Caco-2 (cell line): ENCODE data around the gene MRPS18A. TPM values are rescaled to one million over a fixed set of nuclear protein-coding genes. Genes with fewer than 3 reads are reported as not detected.

Experiments
- BruUV-seq: library from RNA; stranded (reverse); fragments of 400-500 nt; replicated peaks from 2 replicates; lab custom pipeline; 2021; lab: Mats Ljungman, UMichigan
- CTCF ChIA-PET: fragments of 300-600 bp; sonication (Branson Sonifier 250); formaldehyde crosslinking; loops from one replicate; lab custom pipeline; 2022; ENCODE audit warnings: antibody characterized with exemption; lab: Charles Lee
- POLR2A ChIA-PET: fragments of 300-600 bp; sonication (Branson Sonifier 250); formaldehyde crosslinking; loops from one replicate; lab custom pipeline; 2022; ENCODE audit warnings: antibody characterized with exemption; lab: Charles Lee
- DNase-seq, 2 experiments: peaks; one replicate each; pipeline versions ENCODE4 v3.0.0 to v3.0.0-alpha.2; 2020 to 2022
- H3K27me3 ChIP-seq: replicated peaks from 2 replicates; pipeline ENCODE4 v1.6.0; 2011; ENCODE audit warnings: low read length; ENCODE audit not compliant: control insufficient read depth, insufficient read depth
- H3K36me3 ChIP-seq: 2 replicates; pipeline ENCODE4 v1.5.1; 2011; ENCODE audit warnings: low read length; ENCODE audit not compliant: control insufficient read depth, insufficient read depth
- H3K4me1 ChIP-seq: fragments of 250-450 bp; sonication (Bioruptor Pico); 2 replicates; pipeline ENCODE4 v1.5.1; 2020; ENCODE audit warnings: mild to moderate bottlenecking
- H3K4me3 ChIP-seq: 2 replicates; pipeline ENCODE4 v1.5.1; 2011; ENCODE audit warnings: low read depth, mild to moderate bottlenecking, control low read depth, low read length
- H3K9me3 ChIP-seq: fragments of 250-450 bp; sonication (Bioruptor Pico); 2 replicates; pipeline ENCODE4 v1.5.1; 2020; ENCODE audit warnings: mild to moderate bottlenecking, moderate library complexity
- H3K27ac Mint-ChIP-seq: one replicate; pipeline ENCODE4 v1.8.0; 2022; ENCODE audit warnings: mixed read lengths; ENCODE audit not compliant: unreplicated experiment
- H3K27me3 Mint-ChIP-seq: one replicate; pipeline ENCODE4 v1.8.0; 2022; ENCODE audit warnings: mixed read lengths; ENCODE audit not compliant: insufficient read depth, unreplicated experiment
- H3K36me3 Mint-ChIP-seq: one replicate; pipeline ENCODE4 v1.8.0; 2022; ENCODE audit warnings: mild to moderate bottlenecking, mixed read lengths; ENCODE audit not compliant: insufficient read depth, unreplicated experiment
- H3K4me1 Mint-ChIP-seq: one replicate; pipeline ENCODE4 v1.8.0; 2022; ENCODE audit warnings: low read depth, mixed read lengths; ENCODE audit not compliant: unreplicated experiment
- H3K4me3 Mint-ChIP-seq: one replicate; pipeline ENCODE4 v1.8.0; 2022; ENCODE audit warnings: mild to moderate bottlenecking, moderate library complexity, mixed read lengths; ENCODE audit not compliant: unreplicated experiment
- H3K9me3 Mint-ChIP-seq: one replicate; pipeline ENCODE4 v1.8.0; 2022; ENCODE audit warnings: mixed read lengths; ENCODE audit not compliant: unreplicated experiment
- intact Hi-C: fragments of 100-400 bp; cut with micrococcal nuclease; formaldehyde crosslinking; loops from one replicate; pipeline ENCODE4 v1.10.0; 2022; ENCODE audit not compliant: unreplicated experiment
- total RNA-seq: library from RNA; stranded (reverse); gene quantifications from 2 replicates; pipeline ENCODE4 v1.2.3, GENCODE V29; 2022
- TF ChIP-seq, protein P1 (sequence below), 2 experiments: fragments of 200-600 bp in 1 of 2; IDR thresholded peaks; 1 replicate in 1 of 2; 2 replicates in 1 of 2; pipeline versions ENCODE4 v1.5.1 to v1.8.0; 2011 to 2022; ENCODE audit warnings: antibody characterized with exemption in 1 of 2, control low read depth in 1 of 2, inconsistent platforms in 1 of 2, low read depth in 1 of 2, low read length in 1 of 2, mild to moderate bottlenecking in 1 of 2, moderate library complexity in 1 of 2; ENCODE audit not compliant: insufficient read depth in 1 of 2, severe bottlenecking in 1 of 2, unreplicated experiment in 1 of 2

MRPS18A gene
- total RNA-seq, 1 experiment from 2014 or later: 66.7 TPM

DNA sequence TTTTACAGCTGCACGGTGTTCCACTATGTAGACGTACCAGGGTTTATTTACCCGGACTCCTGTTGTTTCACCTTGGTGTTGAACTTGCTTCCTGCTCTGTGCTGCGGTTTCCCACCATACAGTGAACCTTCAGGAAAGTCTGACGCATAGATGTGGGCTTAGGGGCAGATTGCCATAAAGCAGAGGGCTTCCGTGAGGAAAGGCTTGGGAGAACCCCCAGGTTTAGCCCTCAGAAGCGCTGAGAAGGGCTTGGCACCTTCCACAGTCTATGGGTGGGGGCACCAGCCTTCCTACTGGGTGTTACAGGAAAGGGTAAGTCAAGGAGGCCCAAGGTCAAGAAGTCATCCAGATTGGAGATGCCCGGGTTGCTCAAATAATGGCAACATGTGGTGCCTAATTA is 19.2 kb upstream of the MRPS18A start:
- Mint-ChIP-seq H3K36me3 (no peaks in the 10 kb centered on the region), H3K4me3 (no peak overlapping the region), H3K4me1 (peaks cover 21% of the 10 kb centered on the region), H3K27me3 (peaks cover 4% of the 10 kb centered on the region), H3K9me3 (peaks cover 10% of the 10 kb centered on the region), H3K27ac (no peak overlapping the region)
- no peaks in the 10 kb centered on the region for H3K27me3 ChIP-seq
- no peaks in the 10 kb centered on the region for H3K9me3 ChIP-seq
- CTCF ChIA-PET: interaction anchor here (1.2 kb wide), 1 partner anchor 372 kb away, joined by 3 read pairs; no protein-coding TSS in a partner anchor
- H3K36me3 ChIP-seq: no peaks in the 10 kb centered on the region
- DNase-seq: no peak
- no peak overlapping the region for H3K4me3 ChIP-seq
- intact Hi-C loops: no loop called here
- H3K4me1 ChIP-seq: peaks cover 17% of the 10 kb centered on the region
- no TSS peak for BruUV-seq
- POLR2A ChIA-PET: no interaction called here
- TF ChIP-seq, protein P1, sequence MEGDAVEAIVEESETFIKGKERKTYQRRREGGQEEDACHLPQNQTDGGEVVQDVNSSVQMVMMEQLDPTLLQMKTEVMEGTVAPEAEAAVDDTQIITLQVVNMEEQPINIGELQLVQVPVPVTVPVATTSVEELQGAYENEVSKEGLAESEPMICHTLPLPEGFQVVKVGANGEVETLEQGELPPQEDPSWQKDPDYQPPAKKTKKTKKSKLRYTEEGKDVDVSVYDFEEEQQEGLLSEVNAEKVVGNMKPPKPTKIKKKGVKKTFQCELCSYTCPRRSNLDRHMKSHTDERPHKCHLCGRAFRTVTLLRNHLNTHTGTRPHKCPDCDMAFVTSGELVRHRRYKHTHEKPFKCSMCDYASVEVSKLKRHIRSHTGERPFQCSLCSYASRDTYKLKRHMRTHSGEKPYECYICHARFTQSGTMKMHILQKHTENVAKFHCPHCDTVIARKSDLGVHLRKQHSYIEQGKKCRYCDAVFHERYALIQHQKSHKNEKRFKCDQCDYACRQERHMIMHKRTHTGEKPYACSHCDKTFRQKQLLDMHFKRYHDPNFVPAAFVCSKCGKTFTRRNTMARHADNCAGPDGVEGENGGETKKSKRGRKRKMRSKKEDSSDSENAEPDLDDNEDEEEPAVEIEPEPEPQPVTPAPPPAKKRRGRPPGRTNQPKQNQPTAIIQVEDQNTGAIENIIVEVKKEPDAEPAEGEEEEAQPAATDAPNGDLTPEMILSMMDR (IDR thresholded peaks at IDR 0.05; ENCODE audit: insufficient read depth in 1 of 2, low read depth in 1 of 2, low read length in 1 of 2, severe bottlenecking in 1 of 2, unreplicated experiment in 1 of 2): no peak

DNA sequence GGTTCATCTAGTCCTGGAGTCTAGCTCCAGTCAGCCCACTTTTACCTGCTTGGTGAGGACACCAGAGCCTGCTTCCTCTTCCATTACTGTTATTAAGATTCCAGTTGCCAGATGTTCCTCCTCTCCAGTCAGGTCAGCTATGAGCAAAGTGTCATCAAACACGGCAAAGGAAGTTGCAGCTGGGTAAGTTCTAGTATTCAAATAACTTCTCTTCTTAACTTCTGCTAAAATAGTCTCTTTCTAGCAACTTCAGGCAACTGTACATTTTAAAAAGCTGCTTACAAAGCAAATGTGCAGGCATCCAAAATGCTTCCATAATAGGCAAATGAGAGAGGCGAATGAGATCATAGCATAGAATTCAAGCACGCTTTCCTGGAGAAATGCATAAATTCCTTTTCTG is 18.4 kb upstream of the MRPS18A start:
- no peak overlapping the region for H3K27ac Mint-ChIP-seq
- no peaks in the 10 kb centered on the region for H3K36me3 ChIP-seq
- no peak overlapping the region for H3K4me3 Mint-ChIP-seq
- peaks cover 17% of the 10 kb centered on the region for H3K4me1 ChIP-seq
- no peak overlapping the region for H3K4me3 ChIP-seq
- H3K27me3 Mint-ChIP-seq: peaks cover 2% of the 10 kb centered on the region
- H3K27me3 ChIP-seq: no peaks in the 10 kb centered on the region
- H3K9me3 Mint-ChIP-seq: peaks cover 5% of the 10 kb centered on the region
- H3K36me3 Mint-ChIP-seq: no peaks in the 10 kb centered on the region
- no peak for DNase-seq
- H3K9me3 ChIP-seq: no peaks in the 10 kb centered on the region
- intact Hi-C loops: no loop called here
- no TSS peak for BruUV-seq
- TF ChIP-seq, protein P1 (IDR thresholded peaks at IDR 0.05; ENCODE audit: insufficient read depth in 1 of 2, low read depth in 1 of 2, low read length in 1 of 2, severe bottlenecking in 1 of 2, unreplicated experiment in 1 of 2): no peak
- CTCF ChIA-PET: interaction anchor here (1.2 kb wide), 1 partner anchor 373 kb away, joined by 3 read pairs; no protein-coding TSS in a partner anchor
- POLR2A ChIA-PET: no interaction called here
- H3K4me1 Mint-ChIP-seq: peaks cover 21% of the 10 kb centered on the region

DNA sequence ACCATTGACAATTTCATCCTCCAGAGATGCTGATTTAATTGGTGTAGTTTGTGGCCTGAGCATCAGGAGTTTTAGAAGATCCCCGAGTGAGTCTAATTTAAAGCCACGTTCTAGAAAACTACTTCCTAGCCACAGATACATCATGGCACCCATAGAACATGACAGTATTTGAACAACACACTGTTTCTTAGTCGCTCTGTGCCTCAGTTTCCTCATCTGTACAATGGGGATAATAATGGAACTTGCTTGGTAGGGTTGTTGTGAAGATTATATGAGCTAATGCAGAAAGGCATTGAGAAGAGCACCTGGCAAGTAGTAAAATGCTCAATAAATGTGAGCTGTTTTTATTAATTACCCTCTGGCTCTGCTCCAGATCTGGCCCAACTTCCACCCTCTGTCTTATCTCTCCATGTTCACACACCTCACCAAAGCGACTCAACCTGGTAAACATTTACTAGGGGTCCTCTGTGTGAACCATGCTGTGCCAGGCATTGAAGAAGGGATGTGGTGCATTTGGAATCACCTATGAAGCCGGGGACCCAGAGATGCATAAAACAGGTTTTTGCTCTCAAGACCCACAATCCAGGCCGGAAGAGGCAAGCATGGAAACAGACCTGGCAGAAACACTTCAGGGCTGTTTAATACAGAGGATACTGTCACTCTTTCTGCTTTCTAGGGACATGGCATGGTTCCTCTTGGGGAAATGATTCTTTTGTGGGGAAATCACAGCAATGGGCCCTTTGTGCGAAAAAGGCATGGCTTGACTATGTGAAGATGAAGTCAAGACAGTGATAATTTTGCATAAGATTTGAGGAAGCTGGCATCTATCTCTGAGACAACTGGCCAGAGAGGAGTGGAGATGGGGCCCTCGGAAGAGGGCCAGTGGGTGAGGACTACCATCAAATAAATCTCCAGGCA is 16.2 kb upstream of the MRPS18A start:
- Histone ChIP-seq H3K9me3 (no peaks in the 10 kb centered on the region), H3K4me3 (no peak overlapping the region), H3K27me3 (no peaks in the 10 kb centered on the region), H3K4me1 (peaks cover 30% of the 10 kb centered on the region), H3K36me3 (no peaks in the 10 kb centered on the region)
- Mint-ChIP-seq H3K4me3 (no peak overlapping the region), H3K27ac (no peak overlapping the region), H3K9me3 (no peaks in the 10 kb centered on the region), H3K27me3 (no peaks in the 10 kb centered on the region), H3K36me3 (no peaks in the 10 kb centered on the region), H3K4me1 (peaks cover 35% of the 10 kb centered on the region)
- ChIA-PET POLR2A (no interaction called here), CTCF (no interaction called here)
- no TSS peak for BruUV-seq
- intact Hi-C loops: no loop called here
- DNase-seq: no peak
- TF ChIP-seq, protein P1 (IDR thresholded peaks at IDR 0.05; ENCODE audit: insufficient read depth in 1 of 2, low read depth in 1 of 2, low read length in 1 of 2, severe bottlenecking in 1 of 2, unreplicated experiment in 1 of 2): no peak
